ENCODE data around the gene ENOX2.

- no peak for TF ChIP-seq ZNF274 (IDR thresholded peaks at IDR 0.05; ENCODE audit: low read depth, low read length)
- no peak for TF ChIP-seq YY1 (IDR thresholded peaks at IDR 0.05; ENCODE audit: insufficient read depth, insufficient read length)
Observed at GRCh38 chrX:130778773-130779172, 124.2 kb downstream of the ENOX2 start.

Measured in NT2/D1 (cell line).